ENCODE measurements around the gene MCF2L.

DNA sequence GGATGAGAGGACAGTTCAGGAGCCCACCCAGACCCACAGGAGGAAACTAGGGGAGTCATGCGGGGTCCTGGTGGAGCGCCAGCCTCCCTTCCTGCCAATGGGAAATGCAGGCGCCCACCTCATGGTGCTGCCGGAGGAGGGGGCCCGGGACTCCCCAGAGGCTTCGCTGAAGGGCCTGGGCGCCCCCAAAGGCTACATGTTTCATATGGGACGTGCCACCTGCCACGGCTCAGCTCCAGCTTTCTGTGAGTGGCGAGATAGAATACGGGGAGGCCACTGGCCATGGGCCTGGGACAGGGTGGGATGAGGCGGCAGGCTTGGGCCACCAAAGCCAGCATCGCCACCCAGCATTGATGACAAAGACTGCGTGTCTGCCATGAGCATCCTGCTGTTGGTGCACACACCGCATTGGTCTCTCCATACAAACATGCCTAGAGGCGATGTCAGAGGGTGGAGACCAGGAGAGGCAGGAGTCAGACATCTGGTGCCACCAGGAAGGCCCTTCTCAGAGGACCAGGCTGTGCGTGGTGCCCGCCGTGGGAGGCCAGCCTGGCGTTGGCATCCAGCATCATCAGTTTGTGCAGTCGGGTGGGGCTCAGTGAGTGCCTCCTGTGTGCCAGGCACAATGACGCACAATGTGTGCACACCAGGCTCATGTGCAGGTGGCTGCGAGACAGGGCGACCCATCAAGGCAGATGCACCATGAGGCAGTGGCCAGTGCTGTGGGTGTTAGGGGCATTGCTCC lies 152.3 kb downstream of the MCF2L start:
- TF ChIP-seq, protein P1, sequence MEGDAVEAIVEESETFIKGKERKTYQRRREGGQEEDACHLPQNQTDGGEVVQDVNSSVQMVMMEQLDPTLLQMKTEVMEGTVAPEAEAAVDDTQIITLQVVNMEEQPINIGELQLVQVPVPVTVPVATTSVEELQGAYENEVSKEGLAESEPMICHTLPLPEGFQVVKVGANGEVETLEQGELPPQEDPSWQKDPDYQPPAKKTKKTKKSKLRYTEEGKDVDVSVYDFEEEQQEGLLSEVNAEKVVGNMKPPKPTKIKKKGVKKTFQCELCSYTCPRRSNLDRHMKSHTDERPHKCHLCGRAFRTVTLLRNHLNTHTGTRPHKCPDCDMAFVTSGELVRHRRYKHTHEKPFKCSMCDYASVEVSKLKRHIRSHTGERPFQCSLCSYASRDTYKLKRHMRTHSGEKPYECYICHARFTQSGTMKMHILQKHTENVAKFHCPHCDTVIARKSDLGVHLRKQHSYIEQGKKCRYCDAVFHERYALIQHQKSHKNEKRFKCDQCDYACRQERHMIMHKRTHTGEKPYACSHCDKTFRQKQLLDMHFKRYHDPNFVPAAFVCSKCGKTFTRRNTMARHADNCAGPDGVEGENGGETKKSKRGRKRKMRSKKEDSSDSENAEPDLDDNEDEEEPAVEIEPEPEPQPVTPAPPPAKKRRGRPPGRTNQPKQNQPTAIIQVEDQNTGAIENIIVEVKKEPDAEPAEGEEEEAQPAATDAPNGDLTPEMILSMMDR (IDR thresholded peaks at IDR 0.05; ENCODE audit: low read length): no peak
- TF ChIP-seq EZH2 (optimal IDR thresholded peaks at IDR 0.05; ENCODE audit: low read depth, low read length): no peak
